ENCODE results near the gene SUPT6H. TPM values are rescaled to one million over a fixed set of nuclear protein-coding genes. Genes with fewer than 3 reads are reported as not detected.

The SUPT6H gene
- total and polyA plus RNA-seq, 9 of the 15 experiments (the other 6 are each of a cell fraction or from before 2014, with no cell fraction given) = 1.7 to 77.7 (median 49.2) TPM

DNA sequence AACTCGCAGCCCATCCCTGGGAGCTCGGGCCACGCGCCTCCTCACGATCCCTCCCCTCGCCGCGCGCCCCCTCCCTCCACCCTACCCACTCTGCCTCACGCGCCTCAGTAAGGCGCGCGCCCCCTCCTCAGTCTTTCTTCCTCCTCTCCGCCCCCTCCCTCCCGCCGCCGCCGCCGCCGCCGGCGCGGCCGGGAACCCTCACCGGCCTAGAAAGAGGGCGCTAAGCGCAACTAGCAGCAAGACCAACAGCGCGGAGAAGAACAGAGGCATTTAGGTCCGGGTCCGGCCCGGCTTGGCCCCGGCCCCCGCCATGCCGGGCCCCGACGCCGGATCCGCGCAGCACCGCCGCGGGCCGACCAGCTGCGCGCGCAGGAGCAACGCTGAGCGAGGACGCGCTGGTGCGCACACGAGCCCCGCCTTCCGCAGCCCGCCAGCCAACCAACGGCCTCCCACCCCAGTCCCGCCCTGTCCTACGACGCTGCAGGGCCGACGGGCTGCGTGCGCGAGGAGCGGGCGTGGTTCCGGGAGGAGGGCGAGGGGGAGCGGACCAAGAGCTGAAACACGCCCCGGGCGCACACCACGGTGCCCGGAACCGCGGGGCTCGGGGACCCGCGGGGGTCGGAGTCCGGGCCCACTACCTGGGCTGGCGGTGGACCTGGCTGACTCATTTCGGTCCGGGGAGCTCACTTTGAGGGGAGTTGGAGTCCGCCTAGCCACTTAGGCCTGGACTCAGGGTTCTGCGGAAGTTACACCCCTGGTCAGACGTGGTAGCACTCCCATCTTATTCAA lies 17.0 kb upstream of the SUPT6H start, which contains the start of gene BLTP2 (continued):
- TF ChIP-seq, protein P1, sequence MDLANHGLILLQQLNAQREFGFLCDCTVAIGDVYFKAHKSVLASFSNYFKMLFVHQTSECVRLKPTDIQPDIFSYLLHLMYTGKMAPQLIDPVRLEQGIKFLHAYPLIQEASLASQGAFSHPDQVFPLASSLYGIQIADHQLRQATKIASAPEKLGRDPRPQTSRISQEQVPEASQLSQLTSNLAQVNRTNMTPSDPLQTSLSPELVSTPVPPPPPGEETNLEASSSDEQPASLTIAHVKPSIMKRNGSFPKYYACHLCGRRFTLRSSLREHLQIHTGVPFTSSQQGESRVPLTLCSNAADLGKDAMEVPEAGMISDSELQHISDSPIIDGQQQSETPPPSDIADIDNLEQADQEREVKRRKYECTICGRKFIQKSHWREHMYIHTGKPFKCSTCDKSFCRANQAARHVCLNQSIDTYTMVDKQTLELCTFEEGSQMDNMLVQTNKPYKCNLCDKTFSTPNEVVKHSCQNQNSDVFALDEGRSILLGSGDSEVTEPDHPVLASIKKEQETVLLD (IDR thresholded peaks at IDR 0.05) = peak; percentile 32; the same call in 1 of the 2 replicates
- TF ChIP-seq PML (IDR thresholded peaks at IDR 0.05; ENCODE audit: low read length) (no peak), HNRNPUL1 (IDR thresholded peaks at IDR 0.05; ENCODE audit: low read length) (no peak), MTA2 (IDR thresholded peaks at IDR 0.05; ENCODE audit: low read depth) (no peak), ZFP36 (IDR thresholded peaks at IDR 0.05; ENCODE audit: low read depth, low read length, partially characterized antibody) (no peak), PTBP1 (IDR thresholded peaks at IDR 0.05; ENCODE audit: low read depth, low read length) (no peak), GTF2A2 (tag; IDR thresholded peaks at IDR 0.05) (no peak), KHSRP (IDR thresholded peaks at IDR 0.05) (no peak), SIX5 (IDR thresholded peaks at IDR 0.05; ENCODE audit: borderline replicate concordance in 1 of 2, insufficient read depth in 1 of 2, low read depth in 1 of 2, low read length in 2 of 2) (no peak), SMAD2 (IDR thresholded peaks at IDR 0.05; ENCODE audit: low read depth, low read length) (no peak), CSDE1 (IDR thresholded peaks at IDR 0.05) (no peak), RBM25 (IDR thresholded peaks at IDR 0.05; ENCODE audit: low read depth, low read length, severe bottlenecking) (peak; percentile 96)
- TF ChIP-seq, protein P2, sequence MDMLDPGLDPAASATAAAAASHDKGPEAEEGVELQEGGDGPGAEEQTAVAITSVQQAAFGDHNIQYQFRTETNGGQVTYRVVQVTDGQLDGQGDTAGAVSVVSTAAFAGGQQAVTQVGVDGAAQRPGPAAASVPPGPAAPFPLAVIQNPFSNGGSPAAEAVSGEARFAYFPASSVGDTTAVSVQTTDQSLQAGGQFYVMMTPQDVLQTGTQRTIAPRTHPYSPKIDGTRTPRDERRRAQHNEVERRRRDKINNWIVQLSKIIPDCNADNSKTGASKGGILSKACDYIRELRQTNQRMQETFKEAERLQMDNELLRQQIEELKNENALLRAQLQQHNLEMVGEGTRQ (CRISPR knock-in tag; IDR thresholded peaks at IDR 0.05) = no peak
- TF ChIP-seq, protein P3, sequence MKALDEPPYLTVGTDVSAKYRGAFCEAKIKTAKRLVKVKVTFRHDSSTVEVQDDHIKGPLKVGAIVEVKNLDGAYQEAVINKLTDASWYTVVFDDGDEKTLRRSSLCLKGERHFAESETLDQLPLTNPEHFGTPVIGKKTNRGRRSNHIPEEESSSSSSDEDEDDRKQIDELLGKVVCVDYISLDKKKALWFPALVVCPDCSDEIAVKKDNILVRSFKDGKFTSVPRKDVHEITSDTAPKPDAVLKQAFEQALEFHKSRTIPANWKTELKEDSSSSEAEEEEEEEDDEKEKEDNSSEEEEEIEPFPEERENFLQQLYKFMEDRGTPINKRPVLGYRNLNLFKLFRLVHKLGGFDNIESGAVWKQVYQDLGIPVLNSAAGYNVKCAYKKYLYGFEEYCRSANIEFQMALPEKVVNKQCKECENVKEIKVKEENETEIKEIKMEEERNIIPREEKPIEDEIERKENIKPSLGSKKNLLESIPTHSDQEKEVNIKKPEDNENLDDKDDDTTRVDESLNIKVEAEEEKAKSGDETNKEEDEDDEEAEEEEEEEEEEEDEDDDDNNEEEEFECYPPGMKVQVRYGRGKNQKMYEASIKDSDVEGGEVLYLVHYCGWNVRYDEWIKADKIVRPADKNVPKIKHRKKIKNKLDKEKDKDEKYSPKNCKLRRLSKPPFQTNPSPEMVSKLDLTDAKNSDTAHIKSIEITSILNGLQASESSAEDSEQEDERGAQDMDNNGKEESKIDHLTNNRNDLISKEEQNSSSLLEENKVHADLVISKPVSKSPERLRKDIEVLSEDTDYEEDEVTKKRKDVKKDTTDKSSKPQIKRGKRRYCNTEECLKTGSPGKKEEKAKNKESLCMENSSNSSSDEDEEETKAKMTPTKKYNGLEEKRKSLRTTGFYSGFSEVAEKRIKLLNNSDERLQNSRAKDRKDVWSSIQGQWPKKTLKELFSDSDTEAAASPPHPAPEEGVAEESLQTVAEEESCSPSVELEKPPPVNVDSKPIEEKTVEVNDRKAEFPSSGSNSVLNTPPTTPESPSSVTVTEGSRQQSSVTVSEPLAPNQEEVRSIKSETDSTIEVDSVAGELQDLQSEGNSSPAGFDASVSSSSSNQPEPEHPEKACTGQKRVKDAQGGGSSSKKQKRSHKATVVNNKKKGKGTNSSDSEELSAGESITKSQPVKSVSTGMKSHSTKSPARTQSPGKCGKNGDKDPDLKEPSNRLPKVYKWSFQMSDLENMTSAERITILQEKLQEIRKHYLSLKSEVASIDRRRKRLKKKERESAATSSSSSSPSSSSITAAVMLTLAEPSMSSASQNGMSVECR (CRISPR knock-in tag; IDR thresholded peaks at IDR 0.05) = peak; percentile 67; the same call in 1 of the 2 replicates
- TF ChIP-seq, protein P4, sequence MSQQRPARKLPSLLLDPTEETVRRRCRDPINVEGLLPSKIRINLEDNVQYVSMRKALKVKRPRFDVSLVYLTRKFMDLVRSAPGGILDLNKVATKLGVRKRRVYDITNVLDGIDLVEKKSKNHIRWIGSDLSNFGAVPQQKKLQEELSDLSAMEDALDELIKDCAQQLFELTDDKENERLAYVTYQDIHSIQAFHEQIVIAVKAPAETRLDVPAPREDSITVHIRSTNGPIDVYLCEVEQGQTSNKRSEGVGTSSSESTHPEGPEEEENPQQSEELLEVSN (IDR thresholded peaks at IDR 0.05; ENCODE audit: borderline replicate concordance in 1 of 2, extremely low read depth in 1 of 2, insufficient read depth in 1 of 2, insufficient read length in 1 of 2, low read depth in 1 of 2, low read length in 1 of 2, poor library complexity in 1 of 2, severe bottlenecking in 1 of 2) = peak; percentile 79 to 82

All from K562 (cell line).